Fibroblast of lung (primary cell): ENCODE measurements around the gene DHX38. TPM values are rescaled to one million over a fixed set of nuclear protein-coding genes. Genes with fewer than 3 reads are reported as not detected.
A peak's percentile ranks its signal among the peaks of the same experiment; 100 is the strongest.

Experiments
- DNase-seq, 2 donors: peaks; one replicate each; pipeline versions ENCODE4 v3.0.0 to v3.0.0-alpha.2; 2010; ENCODE audit warnings: low read depth in 2 of 2
- H2AFZ ChIP-seq: 2 replicates; pipeline ENCODE4 v1.5.1; 2012; ENCODE audit warnings: low read length, control low read depth, inconsistent platforms
- H3K27ac ChIP-seq: 2 replicates; pipeline ENCODE4 v1.5.1; 2011; ENCODE audit warnings: low read length, control low read depth; ENCODE audit not compliant: insufficient read depth
- H3K27me3 ChIP-seq: 2 replicates; pipeline ENCODE4 v1.5.1; 2011; ENCODE audit warnings: mild to moderate bottlenecking, low read length; ENCODE audit not compliant: control insufficient read depth, insufficient read depth
- H3K36me3 ChIP-seq: 2 replicates; pipeline ENCODE4 v1.5.1; 2011; ENCODE audit warnings: low read length; ENCODE audit not compliant: control insufficient read depth, insufficient read depth
- H3K4me1 ChIP-seq: 2 replicates; pipeline ENCODE4 v1.5.1; 2011; ENCODE audit warnings: low read length; ENCODE audit not compliant: control insufficient read depth, insufficient read depth; ENCODE audit errors: extremely low read depth
- H3K4me2 ChIP-seq: 2 replicates; pipeline ENCODE4 v1.5.1; 2011; ENCODE audit warnings: low read length, control low read depth; ENCODE audit not compliant: insufficient read depth; ENCODE audit errors: extremely low read depth
- H3K4me3 ChIP-seq, 4 experiments: fragments of 200-600 bp in 1 of 4; sonication (generic) in 1 of 4; replicated peaks in 1 of 4; 2 replicates each; pipeline ENCODE4 v1.5.1; 2011 to 2016; ENCODE audit warnings: low read length in 4 of 4, low read depth in 3 of 4, mild to moderate bottlenecking in 3 of 4, control low read depth in 2 of 4, inconsistent platforms in 1 of 4, mixed read lengths in 1 of 4; ENCODE audit not compliant: insufficient read depth in 1 of 4; ENCODE audit errors: control extremely low read depth in 1 of 4
- H3K79me2 ChIP-seq: 2 replicates; pipeline ENCODE4 v1.5.1; 2012; ENCODE audit warnings: mild to moderate bottlenecking, low read length, inconsistent platforms; ENCODE audit not compliant: control insufficient read depth, insufficient read depth
- H3K9ac ChIP-seq: 2 replicates; pipeline ENCODE4 v1.5.1; 2011; ENCODE audit warnings: mild to moderate bottlenecking, low read length, control low read depth; ENCODE audit not compliant: insufficient read depth
- H3K9me3 ChIP-seq: 2 replicates; pipeline ENCODE4 v1.5.1; 2012; ENCODE audit warnings: low read depth, low read length; ENCODE audit not compliant: control insufficient read depth, insufficient read depth
- H4K20me1 ChIP-seq: 2 replicates; pipeline ENCODE4 v1.5.1; 2011; ENCODE audit warnings: low read length; ENCODE audit not compliant: control insufficient read depth, insufficient read depth; ENCODE audit errors: extremely low read depth
- CTCF ChIP-seq, 2 donors: IDR thresholded peaks in 1 of 2; conservative IDR thresholded peaks in 1 of 2; 1 replicate in 1 of 2; 2 replicates in 1 of 2; pipeline ENCODE4 v1.5.1; 2011 to 2012; ENCODE audit warnings: low read length in 2 of 2, control low read depth in 1 of 2, inconsistent platforms in 1 of 2, low read depth in 1 of 2, mild to moderate bottlenecking in 1 of 2
- EZH2 ChIP-seq: IDR thresholded peaks from 2 replicates; pipeline ENCODE4 v1.5.1; 2012; ENCODE audit warnings: low read length, control low read depth, mild to moderate bottlenecking; ENCODE audit errors: missing control alignments
- polyA plus RNA-seq, 2 donors: library from polyadenylated mRNA; depleted of rRNA in 1 of 2; stranded (reverse) in 1 of 2; unstranded in 1 of 2; fragments of >200 nt; gene quantifications; 2 replicates each; pipeline ENCODE4 v1.2.1, GENCODE V29; 2011 to 2012; ENCODE audit warnings: missing spikeins in 1 of 2
- total RNA-seq: library from RNA; depleted of rRNA; stranded (reverse); fragments of >200 nt; gene quantifications from 2 replicates; pipeline ENCODE4 v1.2.1, GENCODE V29; 2014

DHX38 gene
- total and polyA plus RNA-seq, 2 donors (not counting 1 experiment from before 2014, with no cell fraction given) = 31.4 to 80.3 TPM

GRCh38 chr16:72128701-72129100 is 35.1 kb downstream of the DHX38 start:
- Histone ChIP-seq H3K9ac (no peak overlapping the region), H3K27ac (no peak overlapping the region), H3K36me3 (no peaks in the 10 kb centered on the region), H4K20me1 (no peaks in the 10 kb centered on the region), H3K9me3 (no peaks in the 10 kb centered on the region), H2AFZ (no peak overlapping the region), H3K27me3 (no peaks in the 10 kb centered on the region), H3K4me3 (no peak overlapping the region), H3K4me2 (no peak overlapping the region), H3K4me1 (peaks cover 3% of the 10 kb centered on the region), H3K79me2 (no peaks in the 10 kb centered on the region)
- no peak for TF ChIP-seq EZH2
- DNase-seq = no peak

GRCh38 chr16:72129976-72130656 is 36.5 kb downstream of the DHX38 start:
- H3K36me3 ChIP-seq = no peaks in the 10 kb centered on the region
- no peak overlapping the region for H2AFZ ChIP-seq
- H3K27me3 ChIP-seq = no peaks in the 10 kb centered on the region
- H3K4me2 ChIP-seq = no peak overlapping the region
- no peak overlapping the region for H3K4me3 ChIP-seq
- no peaks in the 10 kb centered on the region for H3K79me2 ChIP-seq
- no peaks in the 10 kb centered on the region for H3K9me3 ChIP-seq
- no peaks in the 10 kb centered on the region for H4K20me1 ChIP-seq
- H3K27ac ChIP-seq = no peak overlapping the region
- no peak for TF ChIP-seq CTCF (conservative IDR thresholded peaks at IDR 0.05 in 1 of 2, IDR thresholded peaks at IDR 0.05 in 1 of 2; ENCODE audit: low read depth in 1 of 2, low read length in 2 of 2)
- TF ChIP-seq EZH2 = no peak
- no peak overlapping the region for H3K9ac ChIP-seq
- DNase-seq = no peak
- H3K4me1 ChIP-seq = peaks cover 1% of the 10 kb centered on the region

GRCh38 chr16:72131036-72131435 is 37.4 kb downstream of the DHX38 start:
- H3K4me3 ChIP-seq = no peak overlapping the region
- H3K27me3 ChIP-seq = no peaks in the 10 kb centered on the region
- no peak overlapping the region for H3K4me2 ChIP-seq
- no peaks in the 10 kb centered on the region for H3K79me2 ChIP-seq
- H2AFZ ChIP-seq = no peak overlapping the region
- H3K36me3 ChIP-seq = no peaks in the 10 kb centered on the region
- TF ChIP-seq CTCF (conservative IDR thresholded peaks at IDR 0.05 in 1 of 2, IDR thresholded peaks at IDR 0.05 in 1 of 2; ENCODE audit: low read depth in 1 of 2, low read length in 2 of 2) (no peak), EZH2 (no peak)
- no peak overlapping the region for H3K9ac ChIP-seq
- no peak overlapping the region for H3K27ac ChIP-seq
- H3K9me3 ChIP-seq = no peaks in the 10 kb centered on the region
- peak in 1 of 2 donors; percentile 73 for DNase-seq
- no peaks in the 10 kb centered on the region for H4K20me1 ChIP-seq
- H3K4me1 ChIP-seq = no peaks in the 10 kb centered on the region
